HG02981 (cell line): ENCODE measurements around the gene INSL6.
"Not testable (repeated sequence)": the region's sequence is repeated elsewhere in the genome, so short reads cannot be mapped to it uniquely, and the experiment has no call there.

ENCODE experiments used
- ATAC-seq: cut with Tn5 transposase; IDR thresholded peaks from one replicate; pipeline ENCODE4 v1.9.1; 2021; ENCODE audit warnings: mild to moderate bottlenecking, moderate library complexity; ENCODE audit not compliant: unreplicated experiment

INSL6 gene, protein sequence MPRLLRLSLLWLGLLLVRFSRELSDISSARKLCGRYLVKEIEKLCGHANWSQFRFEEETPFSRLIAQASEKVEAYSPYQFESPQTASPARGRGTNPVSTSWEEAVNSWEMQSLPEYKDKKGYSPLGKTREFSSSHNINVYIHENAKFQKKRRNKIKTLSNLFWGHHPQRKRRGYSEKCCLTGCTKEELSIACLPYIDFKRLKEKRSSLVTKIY

GRCh38 chr9:5185220-5185840 is at the start of gene INSL6:
Gene INSL6, minus strand, starts transcription at chr9:5185639. Its CDS starts 37 bp downstream, at chr9:5185602.
- no peak for ATAC-seq

DNA sequence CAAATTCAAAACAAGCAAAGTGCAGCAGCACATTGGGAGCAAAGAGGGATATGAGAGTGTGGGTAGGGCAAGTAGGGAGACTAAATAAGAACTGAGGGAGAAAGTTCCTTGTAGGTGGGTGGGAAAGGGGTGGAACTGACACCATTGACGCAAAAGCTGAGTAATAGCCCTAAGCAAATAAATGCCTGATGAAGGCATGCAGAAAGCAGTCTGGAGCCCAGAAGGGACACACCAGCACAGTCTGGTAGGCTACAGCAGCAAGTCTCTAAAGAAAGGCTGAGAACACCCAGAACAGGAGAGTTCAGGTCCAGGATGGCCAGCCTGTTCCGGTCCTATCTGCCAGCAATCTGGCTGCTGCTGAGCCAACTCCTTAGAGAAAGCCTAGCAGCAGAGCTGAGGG is 45.8 kb upstream of the INSL6 start, which contains the start of gene INSL4:
INSL4 (plus strand) TSS at position 208 of the 400 bp plus-strand sequence; CDS start at position 313, 105 bp downstream.
- no peak for ATAC-seq

GRCh38 chr9:5230554-5230953 is 45.1 kb upstream of the INSL6 start:
- ATAC-seq = no peak

DNA sequence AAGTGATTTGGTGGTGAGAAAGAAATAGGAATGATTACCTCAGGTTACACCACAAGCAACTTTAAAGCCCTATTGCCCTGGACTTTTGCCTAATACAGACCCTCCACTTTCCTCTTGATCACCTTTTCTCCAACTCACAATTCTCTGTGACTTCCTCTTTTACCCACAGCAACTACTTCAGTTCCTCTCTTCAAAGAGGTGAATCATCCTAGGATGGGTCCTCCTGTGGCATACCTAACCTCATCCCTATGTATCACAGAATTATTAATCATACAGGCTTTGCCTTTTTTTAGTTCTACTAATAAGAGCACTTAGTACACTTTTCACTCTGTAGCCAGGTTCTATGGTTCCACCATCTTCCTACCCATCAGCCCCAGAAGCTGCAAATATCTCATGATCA is 19.6 kb upstream of the INSL6 start:
- ATAC-seq = no peak

GRCh38 chr9:5195463-5195862 is 10.0 kb upstream of the INSL6 start:
- ATAC-seq = no peak

GRCh38 chr9:5193345-5193744 is 7.9 kb upstream of the INSL6 start:
- no peak for ATAC-seq

GRCh38 chr9:5191985-5192384 is 6.5 kb upstream of the INSL6 start:
- no peak for ATAC-seq

DNA sequence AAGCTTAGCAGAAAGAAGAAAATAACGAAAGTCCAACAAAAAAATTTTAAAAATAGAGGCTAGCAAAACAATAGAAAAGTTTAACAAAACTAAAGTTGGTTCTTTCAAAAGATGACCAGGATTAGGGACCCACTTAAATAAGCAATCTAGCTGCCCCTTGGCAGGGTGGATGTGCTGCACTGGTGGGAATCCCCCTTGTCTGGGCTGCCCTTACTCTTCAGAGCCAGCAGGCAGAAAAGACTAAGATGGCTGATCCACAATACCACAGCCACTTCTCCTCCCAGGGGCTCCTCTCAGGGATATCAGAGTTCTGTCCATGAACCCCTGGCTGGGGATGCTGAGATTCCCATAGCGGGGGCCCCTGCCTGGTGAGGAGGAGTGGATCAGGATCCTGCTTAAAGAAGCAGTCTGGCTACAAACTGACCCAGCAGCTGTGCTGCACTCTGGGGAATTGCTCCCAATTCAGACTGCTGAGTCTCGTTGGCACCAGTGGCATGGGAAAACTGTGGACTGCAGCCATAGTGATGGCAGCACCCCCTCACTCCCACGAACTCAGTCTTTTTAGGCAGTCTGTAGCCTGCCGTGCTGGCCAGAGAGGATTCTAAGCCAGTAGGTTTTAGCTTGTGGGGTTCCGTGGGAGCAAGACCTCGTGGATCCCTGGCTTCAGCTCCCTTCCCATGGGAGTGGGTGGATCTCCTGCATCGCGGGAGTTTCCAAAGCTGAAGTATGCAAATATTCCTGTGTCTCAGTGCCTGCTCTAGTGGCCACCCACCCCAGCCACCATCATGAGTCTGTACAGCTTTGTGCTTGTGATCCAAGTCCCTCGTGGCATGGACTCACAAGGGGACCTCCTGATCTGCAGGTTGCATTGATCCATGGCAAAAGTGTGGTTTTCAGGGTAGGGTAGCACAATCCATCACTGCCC is 2.9 kb upstream of the INSL6 start:
- ATAC-seq = no peak

DNA sequence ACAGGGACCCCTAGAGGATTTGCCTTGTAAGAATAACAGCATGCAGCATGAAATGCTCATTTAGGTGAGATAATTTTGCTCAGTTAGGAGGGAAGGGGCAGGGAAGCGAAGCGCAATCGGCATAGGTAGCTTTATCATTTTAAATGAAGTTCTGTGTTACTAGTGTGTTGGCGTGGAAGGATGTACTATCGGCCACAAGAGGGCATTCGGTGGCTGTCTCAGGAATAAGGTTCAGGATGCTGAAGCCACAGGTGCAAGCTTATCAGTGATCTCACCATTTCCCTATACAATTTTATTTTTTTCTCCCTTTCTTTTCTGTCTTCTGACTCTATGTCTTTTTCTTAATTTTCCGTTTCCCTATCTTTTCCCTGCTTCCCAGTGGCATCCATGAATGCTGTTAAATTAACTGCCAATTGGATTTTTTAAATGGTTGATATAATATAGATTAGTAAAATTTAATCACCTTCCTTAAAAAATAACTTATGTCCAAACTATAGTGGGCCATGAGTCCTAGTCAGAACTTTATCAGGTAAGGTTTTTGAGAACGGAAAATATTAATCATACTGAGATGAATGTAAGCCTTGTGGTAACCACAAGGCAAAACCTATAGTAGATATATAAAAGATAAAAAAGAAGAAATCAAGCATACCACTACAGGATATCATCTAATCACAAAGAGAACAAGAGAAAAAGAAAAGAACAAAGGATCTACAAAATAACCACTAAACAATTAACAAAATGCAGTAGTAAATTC is 1.2 kb upstream of the INSL6 start:
- ATAC-seq = no peak

GRCh38 chr9:5184776-5185175 is 663 bp downstream of the INSL6 start:
- ATAC-seq = no peak

GRCh38 chr9:5180631-5181030 is 4.8 kb downstream of the INSL6 start:
- ATAC-seq = not testable (repeated sequence)

DNA sequence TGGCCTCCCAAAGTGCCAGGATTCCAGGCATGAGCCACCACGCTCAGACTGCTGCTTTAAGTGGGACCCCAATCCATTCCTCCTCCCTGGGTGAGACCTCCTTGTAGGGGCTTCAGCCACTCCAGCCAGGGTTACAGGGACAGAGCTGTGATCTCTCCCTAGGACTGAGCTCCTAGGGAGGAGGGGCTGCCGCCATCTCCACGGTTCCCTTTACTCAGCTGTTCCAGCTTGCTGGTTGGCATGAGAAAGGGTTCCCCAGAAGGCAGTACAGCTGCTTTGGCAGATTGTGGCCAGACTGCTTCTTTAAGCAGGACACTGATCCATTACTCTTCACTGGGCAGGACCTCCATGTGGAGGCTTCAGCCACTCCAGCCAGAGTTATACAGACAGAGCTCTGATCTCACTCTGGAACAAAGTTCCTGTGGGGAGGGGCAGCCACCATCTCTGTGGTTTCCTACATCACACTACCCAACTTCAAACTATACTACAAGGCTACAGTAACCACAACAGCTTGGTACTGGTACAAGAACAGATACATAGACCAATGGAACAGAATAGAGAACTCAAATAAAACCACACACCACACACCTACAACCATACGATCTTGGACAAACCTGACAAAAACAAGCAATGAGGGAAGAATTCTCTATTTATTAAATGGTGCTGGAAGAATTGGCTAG is 7.2 kb downstream of the INSL6 start:
- no peak for ATAC-seq

DNA sequence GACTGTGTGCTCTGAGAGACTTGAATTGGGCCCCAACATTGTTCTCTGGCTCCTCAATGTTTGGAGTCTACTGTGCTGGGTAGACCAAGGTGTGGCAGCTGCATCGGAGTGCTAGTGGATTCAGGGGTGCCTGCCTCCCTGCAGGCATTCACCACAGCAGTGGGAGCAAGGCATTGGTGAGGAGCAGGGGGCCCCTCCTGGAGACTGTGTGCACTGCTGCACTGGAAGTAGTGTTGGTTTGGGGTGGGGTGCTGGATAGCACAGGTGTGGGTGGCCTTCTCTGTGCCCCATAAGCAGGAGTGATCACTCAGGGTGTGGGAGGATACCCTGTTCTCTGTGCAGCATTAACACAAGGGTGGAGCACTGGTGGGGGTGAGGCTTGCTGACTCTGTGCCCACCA is 39.2 kb downstream of the INSL6 start:
- no peak for ATAC-seq

- ATAC-seq = no peak
These were observed 41.2 kb downstream of the INSL6 start for GRCh38 chr9:5144217-5144616.

- ATAC-seq = no peak
These were observed 45.3 kb downstream of the INSL6 start for GRCh38 chr9:5140151-5140550.

GRCh38 chr9:5122516-5122915 is 62.9 kb downstream of the INSL6 start:
- ATAC-seq = no peak

DNA sequence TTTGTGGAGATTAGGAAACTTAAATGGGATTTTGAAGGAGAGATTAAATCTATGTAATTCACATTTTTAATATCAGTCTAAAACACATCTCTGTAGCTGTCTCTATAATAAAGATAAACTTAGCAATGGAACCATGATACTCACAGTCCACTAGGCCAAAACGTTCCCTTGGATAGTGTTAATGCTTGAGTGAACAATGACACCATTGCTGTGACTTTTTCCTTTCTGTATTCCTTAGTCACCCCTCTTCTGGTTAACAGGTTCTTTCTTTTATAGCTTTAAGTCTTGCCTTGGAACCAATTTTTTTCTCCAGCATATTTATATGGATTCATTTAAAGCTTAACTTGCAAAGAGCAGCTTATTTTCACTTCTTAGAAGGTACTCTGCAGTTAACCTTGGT is 63.3 kb downstream of the INSL6 start:
- ATAC-seq = no peak

GRCh38 chr9:5113994-5114748 is 71.3 kb downstream of the INSL6 start:
- no peak for ATAC-seq
